DND-41 (cell line): Measurements from ENCODE around the gene ANKRD11.
"Not testable (repeated sequence)": the region's sequence is repeated elsewhere in the genome, so short reads cannot be mapped to it uniquely, and the experiment has no call there.

Experiments used
- ATAC-seq: fragments of 200-7000 bp; cut with Tn5 transposase; 3 replicates; pipeline ENCODE4 v1.9.1; 2021; ENCODE audit warnings: low read depth; ENCODE audit not compliant: insufficient read depth
- DNase-seq: peaks from one replicate; pipeline ENCODE4 v3.0.0-alpha.2; 2020
- H2AFZ ChIP-seq: 2 replicates; pipeline ENCODE4 v1.6.0; 2012; ENCODE audit warnings: low read depth, low read length
- H3K27ac ChIP-seq: 2 replicates; pipeline ENCODE4 v1.5.1; 2012; ENCODE audit warnings: low read length, inconsistent platforms
- H3K27me3 ChIP-seq: fragments of 200-600 bp; sonication (generic); 2 replicates; pipeline ENCODE4 v1.6.0; 2012; ENCODE audit warnings: low read length, mild to moderate bottlenecking, inconsistent platforms; ENCODE audit not compliant: insufficient read depth, poor library complexity
- H3K36me3 ChIP-seq: 2 replicates; pipeline ENCODE4 v1.5.1; 2012; ENCODE audit warnings: low read length, inconsistent platforms; ENCODE audit not compliant: insufficient read depth
- H3K4me1 ChIP-seq: 2 replicates; pipeline ENCODE4 v1.5.1; 2012; ENCODE audit warnings: mild to moderate bottlenecking, low read length; ENCODE audit not compliant: insufficient read depth
- H3K4me2 ChIP-seq: 2 replicates; pipeline ENCODE4 v1.6.0; 2012; ENCODE audit warnings: mild to moderate bottlenecking, moderate library complexity, low read length, inconsistent platforms; ENCODE audit not compliant: insufficient read depth
- H3K4me3 ChIP-seq, 2 experiments: fragments of 200-600 bp in 1 of 2; shearing (Covaris generic) in 1 of 2; 2 replicates each; pipeline ENCODE4 v1.5.1; 2012 to 2016; ENCODE audit warnings: inconsistent platforms in 2 of 2, low read length in 2 of 2, mild to moderate bottlenecking in 2 of 2, low read depth in 1 of 2, moderate library complexity in 1 of 2
- H3K79me2 ChIP-seq: 2 replicates; pipeline ENCODE4 v1.6.0; 2012; ENCODE audit warnings: low read length, inconsistent platforms; ENCODE audit not compliant: insufficient read depth
- H3K9ac ChIP-seq: 2 replicates; pipeline ENCODE4 v1.6.0; 2012; ENCODE audit warnings: low read depth, mild to moderate bottlenecking, inconsistent platforms, low read length, moderate library complexity
- H3K9me3 ChIP-seq: 2 replicates; pipeline ENCODE4 v1.5.1; 2012; ENCODE audit warnings: low read length, moderate library complexity, mild to moderate bottlenecking, inconsistent platforms; ENCODE audit not compliant: insufficient read depth, severe bottlenecking
- H4K20me1 ChIP-seq: 2 replicates; pipeline ENCODE4 v1.6.0; 2012; ENCODE audit warnings: low read length; ENCODE audit not compliant: insufficient read depth
- EZH2 ChIP-seq: IDR thresholded peaks from 3 replicates; pipeline ENCODE4 v1.6.1; 2012; ENCODE audit warnings: borderline replicate concordance, low read depth, mild to moderate bottlenecking, moderate library complexity, low read length, inconsistent platforms; ENCODE audit not compliant: severe bottlenecking
- TF ChIP-seq, protein P1 (sequence below): IDR thresholded peaks from 2 replicates; pipeline ENCODE4 v1.5.1; 2012; ENCODE audit warnings: borderline replicate concordance, low read length, moderate library complexity, mild to moderate bottlenecking; ENCODE audit not compliant: poor library complexity, severe bottlenecking; ENCODE audit errors: extremely low read depth

ANKRD11 gene

DNA sequence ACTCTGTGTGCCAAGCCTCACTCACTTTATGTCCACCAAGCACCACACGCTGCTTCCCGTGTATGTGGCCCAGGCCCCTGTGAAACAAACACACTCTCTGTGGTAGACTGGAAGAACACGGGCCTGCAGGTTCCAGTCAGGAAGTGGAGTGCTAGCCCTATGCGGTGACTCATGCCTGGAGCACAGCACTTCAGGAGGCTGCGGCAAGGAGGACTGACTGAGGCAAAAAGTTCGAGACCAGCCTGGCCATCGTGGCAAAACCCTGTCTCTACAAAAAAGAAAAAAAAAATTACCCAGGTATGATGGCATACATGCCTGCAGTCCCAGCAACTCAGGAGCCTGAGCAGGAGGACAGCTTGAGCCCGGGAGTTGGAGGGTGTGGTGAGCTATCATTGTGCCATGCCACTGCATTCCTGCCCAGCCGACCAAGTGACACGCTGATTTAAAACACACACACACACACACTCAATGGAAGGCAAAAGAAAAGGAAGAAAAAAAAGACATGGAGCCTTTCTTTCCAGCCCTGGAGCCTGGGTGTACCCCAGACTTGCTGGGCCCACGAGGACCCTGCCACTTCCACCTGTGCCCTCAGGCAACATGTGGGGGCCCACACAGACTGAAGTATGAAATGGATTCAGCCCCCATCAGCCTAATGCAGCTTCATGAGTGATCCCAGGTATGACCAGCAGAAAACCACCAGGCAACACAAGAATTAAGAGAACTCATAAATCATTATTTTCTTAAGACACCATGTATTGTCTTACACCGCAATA, 126.6 kb downstream of the ANKRD11 start:
- peaks cover 68% of the 10 kb centered on the region for H3K4me1 ChIP-seq
- no peaks in the 10 kb centered on the region for H3K9me3 ChIP-seq
- TF ChIP-seq EZH2: no peak
- TF ChIP-seq, protein P1, sequence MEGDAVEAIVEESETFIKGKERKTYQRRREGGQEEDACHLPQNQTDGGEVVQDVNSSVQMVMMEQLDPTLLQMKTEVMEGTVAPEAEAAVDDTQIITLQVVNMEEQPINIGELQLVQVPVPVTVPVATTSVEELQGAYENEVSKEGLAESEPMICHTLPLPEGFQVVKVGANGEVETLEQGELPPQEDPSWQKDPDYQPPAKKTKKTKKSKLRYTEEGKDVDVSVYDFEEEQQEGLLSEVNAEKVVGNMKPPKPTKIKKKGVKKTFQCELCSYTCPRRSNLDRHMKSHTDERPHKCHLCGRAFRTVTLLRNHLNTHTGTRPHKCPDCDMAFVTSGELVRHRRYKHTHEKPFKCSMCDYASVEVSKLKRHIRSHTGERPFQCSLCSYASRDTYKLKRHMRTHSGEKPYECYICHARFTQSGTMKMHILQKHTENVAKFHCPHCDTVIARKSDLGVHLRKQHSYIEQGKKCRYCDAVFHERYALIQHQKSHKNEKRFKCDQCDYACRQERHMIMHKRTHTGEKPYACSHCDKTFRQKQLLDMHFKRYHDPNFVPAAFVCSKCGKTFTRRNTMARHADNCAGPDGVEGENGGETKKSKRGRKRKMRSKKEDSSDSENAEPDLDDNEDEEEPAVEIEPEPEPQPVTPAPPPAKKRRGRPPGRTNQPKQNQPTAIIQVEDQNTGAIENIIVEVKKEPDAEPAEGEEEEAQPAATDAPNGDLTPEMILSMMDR: no peak

DNA sequence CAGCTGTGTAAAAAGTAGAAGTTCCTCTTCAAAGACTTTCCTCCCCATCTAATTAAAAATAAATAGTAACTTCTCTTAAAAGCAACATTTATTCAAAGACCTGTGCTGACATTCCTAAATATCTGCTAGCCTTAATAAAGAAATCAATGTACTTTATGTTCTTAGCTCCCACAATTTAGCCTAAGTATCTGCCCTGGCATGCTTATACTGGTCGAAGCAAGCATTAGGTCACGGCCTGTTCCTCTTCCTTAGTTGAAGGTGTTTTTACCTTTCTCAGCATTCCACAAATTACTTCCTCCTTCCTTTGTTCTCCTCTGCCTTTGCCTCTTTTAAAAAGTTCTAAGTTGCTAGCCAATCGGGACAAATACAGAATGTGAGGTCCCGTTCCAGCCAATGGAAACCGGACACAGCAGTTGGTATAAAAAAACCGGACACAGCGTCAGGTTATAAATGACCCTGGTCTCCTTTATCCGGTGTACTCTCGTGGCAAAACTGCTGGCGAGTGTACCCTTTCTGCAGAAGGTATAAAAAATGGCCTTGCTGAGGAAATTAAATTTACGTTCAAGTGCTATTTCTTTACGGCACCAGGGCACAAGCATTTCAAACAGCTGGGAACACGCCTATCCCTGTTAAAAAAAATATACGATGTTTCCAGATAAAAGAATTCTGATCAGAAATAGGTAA, 127.7 kb downstream of the ANKRD11 start:
- not testable (repeated sequence) for DNase-seq, H3K9ac ChIP-seq, ATAC-seq, H2AFZ ChIP-seq, H3K9me3 ChIP-seq, H3K4me2 ChIP-seq, H3K4me3 ChIP-seq, H3K27me3 ChIP-seq, H3K27ac ChIP-seq
- Histone ChIP-seq H3K36me3 (peaks cover 38% of the 10 kb centered on the region), H3K79me2 (peaks cover 99% of the 10 kb centered on the region), H3K4me1 (peaks cover 79% of the 10 kb centered on the region), H4K20me1 (peaks cover 85% of the 10 kb centered on the region)

More for the DNA sequence above, 126.6 kb downstream of the ANKRD11 start:
- H3K4me3 ChIP-seq: no peak overlapping the region
- no peaks in the 10 kb centered on the region for H3K27me3 ChIP-seq
- no peak overlapping the region for H3K4me2 ChIP-seq
- no peak overlapping the region; the same call in 1 of the 2 replicates for H3K9ac ChIP-seq
- peaks cover 87% of the 10 kb centered on the region for H4K20me1 ChIP-seq
- ATAC-seq (peak; percentile 34), DNase-seq (peak; percentile 50)
- H3K27ac ChIP-seq: peak overlapping the region; percentile 6; the same call in 1 of the 2 replicates
- peaks cover 99% of the 10 kb centered on the region for H3K79me2 ChIP-seq
- no peak overlapping the region for H2AFZ ChIP-seq
- H3K36me3 ChIP-seq: peaks cover 32% of the 10 kb centered on the region

DNA sequence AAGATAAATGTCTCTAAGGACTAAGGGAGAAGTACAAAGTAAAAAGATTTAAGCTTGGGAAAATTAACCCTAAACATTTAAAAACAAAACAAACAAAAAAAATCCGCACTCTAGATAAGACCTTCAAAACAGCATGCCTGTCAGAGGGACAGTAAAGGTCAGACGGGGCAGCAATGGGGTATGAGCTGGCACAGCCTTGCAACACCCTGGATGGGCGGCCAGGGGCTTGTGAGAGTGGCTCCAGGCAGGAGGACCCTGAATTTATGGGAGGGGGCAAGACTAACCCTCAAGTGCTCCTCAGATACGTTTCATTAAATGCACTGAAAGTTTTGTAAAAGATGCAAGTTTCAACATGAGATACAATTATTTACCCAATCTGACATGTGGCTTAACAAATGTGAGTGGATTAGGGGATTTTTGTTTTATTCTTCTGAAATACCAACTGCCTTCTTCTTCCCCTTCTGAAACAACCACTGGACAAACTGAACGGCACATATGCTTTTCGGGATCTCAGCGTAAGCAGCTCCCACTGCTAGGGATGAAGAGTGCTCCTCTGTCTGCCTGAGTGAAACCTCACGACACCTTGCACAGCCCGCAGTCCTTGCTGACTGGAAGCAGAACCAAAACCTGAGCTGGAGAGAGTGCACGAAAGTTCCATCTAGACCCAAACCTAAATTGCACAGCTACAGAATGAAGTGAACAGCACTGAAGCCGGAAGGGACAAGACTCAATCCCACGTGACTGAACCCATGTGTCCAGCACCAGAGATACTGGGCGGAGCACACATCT, 128.4 kb downstream of the ANKRD11 start:
- peaks cover 83% of the 10 kb centered on the region for H3K4me1 ChIP-seq
- peaks cover 85% of the 10 kb centered on the region for H4K20me1 ChIP-seq
- DNase-seq: no peak
- H3K9ac ChIP-seq: no peak overlapping the region
- no peak overlapping the region for H2AFZ ChIP-seq
- H3K4me2 ChIP-seq: peak overlapping the region; percentile 42; the same call in 1 of the 2 replicates
- TF ChIP-seq EZH2: no peak
- TF ChIP-seq, protein P1: no peak
- no peak for ATAC-seq
- H3K27ac ChIP-seq: peak overlapping the region; percentile 72
- no peak overlapping the region for H3K4me3 ChIP-seq
- no peaks in the 10 kb centered on the region for H3K27me3 ChIP-seq
- peaks cover 99% of the 10 kb centered on the region for H3K79me2 ChIP-seq
- peaks cover 41% of the 10 kb centered on the region for H3K36me3 ChIP-seq
- no peaks in the 10 kb centered on the region for H3K9me3 ChIP-seq
